Measurements from ENCODE around the gene CLEC2L. TPM values are rescaled to one million over a fixed set of nuclear protein-coding genes. Genes with fewer than 3 reads are reported as not detected.

The CLEC2L gene
- polyA plus RNA-seq, 1 of the 3 experiments (the other 2 are of a cell fraction) = not detected

DNA sequence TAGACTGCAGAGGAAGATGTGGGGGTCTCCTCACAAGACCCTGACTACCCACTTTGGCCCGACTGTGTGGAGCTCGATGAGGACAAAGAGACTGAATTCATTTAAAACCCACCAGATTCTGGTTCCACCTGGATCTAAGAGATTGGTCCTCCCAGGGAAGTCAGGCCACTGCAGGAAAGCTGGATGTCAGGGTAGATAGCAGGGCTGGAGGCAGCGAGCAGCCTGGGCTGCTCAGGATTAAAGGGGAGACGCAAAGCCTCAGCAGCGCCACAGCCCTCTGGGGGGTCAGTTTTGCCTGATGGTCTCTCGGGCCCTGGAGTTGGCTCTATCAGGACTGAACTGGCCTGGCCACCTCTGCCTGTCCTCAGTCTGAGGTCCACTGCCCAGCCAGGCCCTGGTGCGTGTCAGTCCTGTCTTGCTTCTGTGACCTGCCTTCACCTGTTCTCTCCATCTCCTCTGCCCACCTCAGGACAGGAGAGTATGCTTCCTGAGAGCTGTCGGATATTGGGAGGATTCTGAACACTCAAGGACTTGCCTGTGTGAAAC, 27.8 kb upstream of the CLEC2L start:
- Histone ChIP-seq H3K79me2 (ENCODE audit: insufficient read depth) (no peaks in the 10 kb centered on the region), H3K27me3 (ENCODE audit: insufficient read depth) (no peaks in the 10 kb centered on the region; the same call in 1 of the 2 replicates), H3K9me2 (no peaks in the 10 kb centered on the region), H3K9me3 (no peaks in the 10 kb centered on the region), H4K20me1 (ENCODE audit: insufficient read depth) (no peaks in the 10 kb centered on the region), H3F3A (replicated peaks; ENCODE audit: insufficient read depth) (no peaks in the 10 kb centered on the region), H3K4me3 (ENCODE audit: low read depth in 2 of 2, low read length in 1 of 2) (no peak overlapping the region), H3K9ac (no peak overlapping the region), H3K27ac (ENCODE audit: low read depth in 2 of 2, low read length in 1 of 2) (no peak overlapping the region), H2AFZ (ENCODE audit: low read depth) (no peak overlapping the region), H3K4me1 (ENCODE audit: control insufficient read depth in 1 of 2, insufficient read depth in 2 of 2, low read depth in 1 of 2, low read length in 1 of 2) (0 out of 4 replicates have a peak, but pooled peaks cover 0 to 4% of the 10 kb centered on the region in 2 experiments), H3K36me3 (replicated peaks in 1 of 2; ENCODE audit: control insufficient read depth in 1 of 2, insufficient read depth in 2 of 2, low read length in 1 of 2) (no peaks in the 10 kb centered on the region), H3K4me2 (no peak overlapping the region)
- TF ChIP-seq NRF1 (IDR thresholded peaks at IDR 0.05; ENCODE audit: low read depth, low read length) = no peak
- TF ChIP-seq MEF2A (IDR thresholded peaks at IDR 0.05; ENCODE audit: borderline replicate concordance, low read depth) = no peak
- no peak for TF ChIP-seq JUND (IDR thresholded peaks at IDR 0.05)
- CTCF ChIA-PET = interaction anchor here (0.6 to 1.6 kb wide), 3 partner anchors 81 to 507 kb away, joined by 3 to 5 read pairs (median 3); no protein-coding TSS in a partner anchor
- POLR2A ChIA-PET = no interaction called here
- DNase-seq = no peak
- 75% methylated on average over 5 of the region's 8 CpGs for WGBS (ENCODE audit: low lambda C conversion rate)

DNA sequence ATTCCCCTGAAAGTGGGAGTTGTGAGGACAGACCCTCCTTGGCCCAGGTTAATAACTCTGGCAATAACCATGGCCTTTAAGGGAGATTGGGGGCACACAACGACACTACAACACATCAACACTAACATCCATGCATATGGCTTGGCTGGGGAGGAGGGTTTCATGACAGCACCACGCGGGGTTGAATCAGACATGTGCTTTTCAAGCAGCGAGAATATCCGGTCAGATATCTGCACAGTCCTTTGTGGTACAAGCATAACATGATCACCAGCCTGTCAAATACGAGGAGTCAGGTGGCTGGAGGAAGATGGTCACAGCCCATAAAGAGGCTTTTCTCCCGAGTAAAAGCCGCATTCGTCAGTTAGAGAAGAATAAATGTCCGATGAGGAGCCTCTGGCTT, 27.0 kb upstream of the CLEC2L start:
- Histone ChIP-seq H3K79me2 (ENCODE audit: insufficient read depth) (no peaks in the 10 kb centered on the region), H4K20me1 (ENCODE audit: insufficient read depth) (no peaks in the 10 kb centered on the region), H2AFZ (ENCODE audit: low read depth) (no peak overlapping the region), H3K4me1 (ENCODE audit: control insufficient read depth in 1 of 2, insufficient read depth in 2 of 2, low read depth in 1 of 2, low read length in 1 of 2) (0 out of 4 replicates have a peak, but pooled peaks cover 0 to 4% of the 10 kb centered on the region in 2 experiments), H3K36me3 (replicated peaks in 1 of 2; ENCODE audit: control insufficient read depth in 1 of 2, insufficient read depth in 2 of 2, low read length in 1 of 2) (no peaks in the 10 kb centered on the region), H3K4me2 (no peak overlapping the region), H3K4me3 (ENCODE audit: low read depth in 2 of 2, low read length in 1 of 2) (no peak overlapping the region), H3F3A (replicated peaks; ENCODE audit: insufficient read depth) (no peaks in the 10 kb centered on the region), H3K9me3 (no peaks in the 10 kb centered on the region), H3K27ac (ENCODE audit: low read depth in 2 of 2, low read length in 1 of 2) (no peak overlapping the region), H3K9ac (no peak overlapping the region), H3K27me3 (ENCODE audit: insufficient read depth) (no peaks in the 10 kb centered on the region), H3K9me2 (no peaks in the 10 kb centered on the region)
- WGBS (ENCODE audit: low lambda C conversion rate) = 84% methylated on average over 10 of the region's 10 CpGs
- TF ChIP-seq, protein P1, sequence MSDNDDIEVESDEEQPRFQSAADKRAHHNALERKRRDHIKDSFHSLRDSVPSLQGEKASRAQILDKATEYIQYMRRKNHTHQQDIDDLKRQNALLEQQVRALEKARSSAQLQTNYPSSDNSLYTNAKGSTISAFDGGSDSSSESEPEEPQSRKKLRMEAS (IDR thresholded peaks at IDR 0.05; ENCODE audit: low read depth) = no peak
- TF ChIP-seq GATA2 (CRISPR knock-in tag; IDR thresholded peaks at IDR 0.05) (no peak), FOXM1 (IDR thresholded peaks at IDR 0.05; ENCODE audit: low read depth) (no peak), TAF1 (IDR thresholded peaks at IDR 0.05; ENCODE audit: borderline replicate concordance, low read depth, low read length) (no peak), RAD21 (IDR thresholded peaks at IDR 0.05; ENCODE audit: low read length) (no peak), GABPA (IDR thresholded peaks at IDR 0.05; ENCODE audit: low read depth) (no peak), RXRA (IDR thresholded peaks at IDR 0.05; ENCODE audit: borderline replicate concordance, low read depth) (no peak), POLR2AphosphoS5 (IDR thresholded peaks at IDR 0.05; ENCODE audit: low read depth, low read length) (no peak), YY1 (IDR thresholded peaks at IDR 0.05; ENCODE audit: low read depth) (no peak), CHD2 (IDR thresholded peaks at IDR 0.05; ENCODE audit: low read length, partially characterized antibody) (no peak), NRF1 (IDR thresholded peaks at IDR 0.05; ENCODE audit: low read depth, low read length) (no peak)
- TF ChIP-seq, protein P2, sequence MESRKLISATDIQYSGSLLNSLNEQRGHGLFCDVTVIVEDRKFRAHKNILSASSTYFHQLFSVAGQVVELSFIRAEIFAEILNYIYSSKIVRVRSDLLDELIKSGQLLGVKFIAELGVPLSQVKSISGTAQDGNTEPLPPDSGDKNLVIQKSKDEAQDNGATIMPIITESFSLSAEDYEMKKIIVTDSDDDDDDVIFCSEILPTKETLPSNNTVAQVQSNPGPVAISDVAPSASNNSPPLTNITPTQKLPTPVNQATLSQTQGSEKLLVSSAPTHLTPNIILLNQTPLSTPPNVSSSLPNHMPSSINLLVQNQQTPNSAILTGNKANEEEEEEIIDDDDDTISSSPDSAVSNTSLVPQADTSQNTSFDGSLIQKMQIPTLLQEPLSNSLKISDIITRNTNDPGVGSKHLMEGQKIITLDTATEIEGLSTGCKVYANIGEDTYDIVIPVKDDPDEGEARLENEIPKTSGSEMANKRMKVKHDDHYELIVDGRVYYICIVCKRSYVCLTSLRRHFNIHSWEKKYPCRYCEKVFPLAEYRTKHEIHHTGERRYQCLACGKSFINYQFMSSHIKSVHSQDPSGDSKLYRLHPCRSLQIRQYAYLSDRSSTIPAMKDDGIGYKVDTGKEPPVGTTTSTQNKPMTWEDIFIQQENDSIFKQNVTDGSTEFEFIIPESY (IDR thresholded peaks at IDR 0.05; ENCODE audit: borderline replicate concordance, low read depth) = no peak
- DNase-seq = no peak
- ChIA-PET CTCF (interaction anchor here (1.0 kb wide), 1 partner anchor 17 kb away, joined by 3 read pairs; no protein-coding TSS in a partner anchor), POLR2A (interaction anchor here (0.7 kb wide), 1 partner anchor 122 kb away, joined by 4 read pairs; no protein-coding TSS in a partner anchor)
